SK-N-SH (cell line): ENCODE measurements around the gene RHBDD3. TPM values are rescaled to one million over a fixed set of nuclear protein-coding genes. Genes with fewer than 3 reads are reported as not detected.

Experiments
- CTCF ChIA-PET: fragments of 300-600, 350-600 bp; formaldehyde crosslinking; extraction: SDS; loops from one replicate; lab custom pipeline; 2021; lab: Yijun Ruan, JAX
- POLR2A ChIA-PET: fragments of 350-600 bp; sonication (Branson Sonifier 250); formaldehyde crosslinking; extraction: SDS; loops from one replicate; lab custom pipeline; 2020; ENCODE audit warnings: antibody characterized with exemption, inconsistent platforms; lab: Yijun Ruan, JAX
- DNase-seq: peaks from one replicate; pipeline ENCODE4 v3.0.0; 2012
- H2AFZ ChIP-seq: fragments of 200-600 bp; sonication (generic); 2 replicates; pipeline ENCODE4 v1.8.1; 2016; ENCODE audit warnings: antibody characterized with exemption, mild to moderate bottlenecking, low read depth
- H3F3A ChIP-seq: fragments of 200-600 bp; sonication (generic); replicated peaks from 2 replicates; pipeline ENCODE3; 2016; ENCODE audit warnings: antibody characterized with exemption, mild to moderate bottlenecking; ENCODE audit not compliant: insufficient read depth
- H3K27ac ChIP-seq, 2 experiments: fragments of 200-500 bp in 1 of 2; fragments of 200-600 bp in 1 of 2; sonication (Bioruptor generic) in 1 of 2; sonication (generic), shearing (Covaris generic) in 1 of 2; 2 replicates each; pipeline versions ENCODE4 v1.5.1 to v1.6.1; 2014 to 2016; ENCODE audit warnings: low read depth in 2 of 2, inconsistent platforms in 1 of 2, low read length in 1 of 2, mild to moderate bottlenecking in 1 of 2, mixed read lengths in 1 of 2
- H3K27me3 ChIP-seq: fragments of 200-600 bp; sonication (generic), shearing (Covaris generic); 2 replicates; pipeline ENCODE4 v1.6.1; 2016; ENCODE audit warnings: mixed run types; ENCODE audit not compliant: insufficient read depth
- H3K36me3 ChIP-seq, 2 experiments: fragments of 200-500 bp in 1 of 2; fragments of 200-600 bp in 1 of 2; sonication (Bioruptor generic) in 1 of 2; sonication (generic) in 1 of 2; replicated peaks in 1 of 2; 2 replicates each; pipeline versions ENCODE3 to v1.5.1; 2014 to 2016; ENCODE audit warnings: low read length in 1 of 2, mild to moderate bottlenecking in 1 of 2; ENCODE audit not compliant: insufficient read depth in 2 of 2, control insufficient read depth in 1 of 2
- H3K4me1 ChIP-seq, 2 experiments: fragments of 200-500 bp in 1 of 2; fragments of 200-600 bp in 1 of 2; sonication (Bioruptor generic) in 1 of 2; sonication (generic), shearing (Covaris generic) in 1 of 2; 2 replicates each; pipeline versions ENCODE4 v1.5.1 to v1.6.1; 2014 to 2016; ENCODE audit warnings: low read depth in 1 of 2, low read length in 1 of 2, mixed run types in 1 of 2; ENCODE audit not compliant: insufficient read depth in 2 of 2, control insufficient read depth in 1 of 2
- H3K4me2 ChIP-seq: fragments of 200-600 bp; sonication (generic), shearing (Covaris generic); 2 replicates; pipeline ENCODE4 v1.6.1; 2017; ENCODE audit warnings: mixed run types
- H3K4me3 ChIP-seq, 2 experiments: fragments of 200-500 bp in 1 of 2; fragments of 200-600 bp in 1 of 2; sonication (Bioruptor generic) in 1 of 2; sonication (generic), shearing (Covaris generic) in 1 of 2; 2 replicates each; pipeline versions ENCODE4 v1.5.1 to v1.8.1; 2014 to 2016; ENCODE audit warnings: low read depth in 2 of 2, inconsistent platforms in 1 of 2, low read length in 1 of 2, mild to moderate bottlenecking in 1 of 2, mixed read lengths in 1 of 2, moderate library complexity in 1 of 2
- H3K79me2 ChIP-seq: fragments of 200-600 bp; sonication (generic); 2 replicates; pipeline ENCODE4 v1.8.1; 2017; ENCODE audit warnings: mild to moderate bottlenecking; ENCODE audit not compliant: insufficient read depth
- H3K9ac ChIP-seq: fragments of 200-600 bp; sonication (generic); 2 replicates; pipeline ENCODE4 v1.6.1; 2017; ENCODE audit warnings: mixed run types
- H3K9me2 ChIP-seq: fragments of 200-600 bp; sonication (generic); 2 replicates; pipeline ENCODE4 v1.6.1; 2017; ENCODE audit warnings: mixed run types
- H3K9me3 ChIP-seq: fragments of 200-600 bp; sonication (generic); 2 replicates; pipeline ENCODE4 v1.6.1; 2017; ENCODE audit warnings: mixed run types, mild to moderate bottlenecking, moderate library complexity
- H4K20me1 ChIP-seq: fragments of 200-600 bp; sonication (generic); 2 replicates; pipeline ENCODE4 v1.6.1; 2017; ENCODE audit warnings: mild to moderate bottlenecking, mixed run types; ENCODE audit not compliant: insufficient read depth
- ELF1 ChIP-seq: IDR thresholded peaks from 2 replicates; pipeline ENCODE4 v1.4.0; 2012
- GATA2 ChIP-seq: sonication (generic); formaldehyde crosslinking; IDR thresholded peaks from 2 replicates; pipeline ENCODE4 v1.5.0; 2020; ENCODE audit warnings: mild to moderate bottlenecking, missing genetic modification reagents
- IRF3 ChIP-seq: fragments of 150-350 bp; IDR thresholded peaks from 2 replicates; pipeline ENCODE4 v1.6.1; 2016; ENCODE audit warnings: mild to moderate bottlenecking, low read depth, low read length
- MEF2A ChIP-seq: IDR thresholded peaks from 2 replicates; pipeline ENCODE4 v1.4.0; 2012; ENCODE audit warnings: low read depth, borderline replicate concordance
- MXI1 ChIP-seq: IDR thresholded peaks from 2 replicates; pipeline ENCODE4 v1.6.1; 2012; ENCODE audit warnings: mild to moderate bottlenecking, low read depth, low read length, improper control_type of control experiment
- NFIC ChIP-seq: IDR thresholded peaks from 2 replicates; pipeline ENCODE4 v1.4.0; 2012; ENCODE audit warnings: borderline replicate concordance
- NRF1 ChIP-seq: IDR thresholded peaks from 2 replicates; pipeline ENCODE4 v1.6.1; 2012; ENCODE audit warnings: low read depth, mild to moderate bottlenecking, low read length
- POLR2AphosphoS5 ChIP-seq: IDR thresholded peaks from 2 replicates; pipeline ENCODE4 v1.6.1; 2012; ENCODE audit warnings: low read depth, low read length
- RXRA ChIP-seq: IDR thresholded peaks from 2 replicates; pipeline ENCODE4 v1.4.0; 2012; ENCODE audit warnings: low read depth, mild to moderate bottlenecking, borderline replicate concordance
- SIN3A ChIP-seq: IDR thresholded peaks from 2 replicates; pipeline ENCODE4 v1.6.1; 2012; ENCODE audit warnings: low read depth, mild to moderate bottlenecking, low read length, moderate library complexity, borderline replicate concordance
- SMC3 ChIP-seq: IDR thresholded peaks from 2 replicates; pipeline ENCODE4 v1.6.1; 2012; ENCODE audit warnings: low read depth, low read length, improper control_type of control experiment
- TAF1 ChIP-seq: IDR thresholded peaks from 2 replicates; pipeline ENCODE4 v1.6.1; 2012; ENCODE audit warnings: low read depth, mild to moderate bottlenecking, low read length, moderate library complexity, borderline replicate concordance
- TCF12 ChIP-seq: IDR thresholded peaks from 2 replicates; pipeline ENCODE4 v1.4.0; 2012
- TEAD4 ChIP-seq: IDR thresholded peaks from 2 replicates; pipeline ENCODE4 v1.4.0; 2012; ENCODE audit warnings: mild to moderate bottlenecking, borderline replicate concordance; ENCODE audit not compliant: insufficient read depth
- USF1 ChIP-seq: IDR thresholded peaks from 2 replicates; pipeline ENCODE4 v1.4.0; 2012; ENCODE audit warnings: low read depth, borderline replicate concordance
- YY1 ChIP-seq: IDR thresholded peaks from 2 replicates; pipeline ENCODE4 v1.4.0; 2012; ENCODE audit warnings: low read depth, mild to moderate bottlenecking
- WGBS: methylation state at CpG from one replicate; pipeline ENCODE4 v1.1.6; 2017; ENCODE audit warnings: low lambda C conversion rate; 5-methylcytosine and 5-hydroxymethylcytosine counted together
- polyA plus RNA-seq, 3 experiments: library from polyadenylated mRNA; depleted of rRNA; stranded (reverse); fragments of >200 nt; gene quantifications; 2 replicates each; pipeline ENCODE4 v1.2.3, GENCODE V29; 2012
- TF ChIP-seq, protein P1 (sequence below): IDR thresholded peaks from 2 replicates; pipeline ENCODE4 v1.6.1; 2012; ENCODE audit warnings: mild to moderate bottlenecking, low read depth, low read length, moderate library complexity
- TF ChIP-seq, protein P2 (sequence below): fragments of 200-600 bp; sonication (generic); IDR thresholded peaks from 2 replicates; pipeline ENCODE4 v1.6.1; 2017; ENCODE audit warnings: antibody characterized with exemption, mild to moderate bottlenecking, moderate library complexity

Gene RHBDD3
- polyA plus RNA-seq, 1 of the 3 experiments (the other 2 are of a cell fraction): 19.0 TPM

DNA sequence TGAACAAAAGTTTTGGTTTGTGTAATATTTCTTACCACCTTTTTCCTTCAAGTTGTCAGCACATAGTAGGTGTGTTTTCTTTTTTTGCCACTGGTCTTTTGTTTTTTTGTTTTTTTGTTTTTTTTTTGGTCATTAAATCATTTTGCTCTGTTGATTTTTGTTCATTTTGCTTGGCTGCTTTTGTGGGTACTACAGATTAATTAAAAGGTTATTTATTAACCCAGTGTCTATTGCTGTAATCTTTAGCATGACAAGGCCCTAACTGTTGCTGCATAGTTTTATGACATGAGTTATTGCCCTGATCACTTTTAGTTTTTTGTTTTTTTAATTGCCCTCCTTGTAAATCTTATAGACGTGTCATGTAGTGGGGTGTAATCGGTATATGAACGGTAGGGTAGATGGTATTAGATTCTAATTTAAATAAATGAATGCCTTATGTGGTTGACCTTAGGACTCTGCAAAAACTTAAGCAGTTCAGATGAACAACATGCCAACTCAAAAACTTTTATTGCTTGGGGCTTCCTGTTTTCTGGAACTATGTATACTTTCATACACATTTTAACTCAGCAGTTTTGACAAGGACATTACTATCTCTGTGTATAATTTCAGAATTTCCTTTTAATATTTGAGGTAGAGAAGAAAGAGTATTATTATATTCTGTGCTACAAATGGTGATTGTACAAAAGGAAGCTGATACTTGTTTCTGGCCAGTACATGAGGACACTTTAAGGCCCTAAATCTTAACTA lies 8.2 kb upstream of the RHBDD3 start:
- no peak overlapping the region for H3K4me2 ChIP-seq
- no peak overlapping the region for H3K9ac ChIP-seq
- H3K79me2 ChIP-seq: peaks cover 100% of the 10 kb centered on the region
- no peak overlapping the region for H3K4me3 ChIP-seq
- TF ChIP-seq, protein P1, sequence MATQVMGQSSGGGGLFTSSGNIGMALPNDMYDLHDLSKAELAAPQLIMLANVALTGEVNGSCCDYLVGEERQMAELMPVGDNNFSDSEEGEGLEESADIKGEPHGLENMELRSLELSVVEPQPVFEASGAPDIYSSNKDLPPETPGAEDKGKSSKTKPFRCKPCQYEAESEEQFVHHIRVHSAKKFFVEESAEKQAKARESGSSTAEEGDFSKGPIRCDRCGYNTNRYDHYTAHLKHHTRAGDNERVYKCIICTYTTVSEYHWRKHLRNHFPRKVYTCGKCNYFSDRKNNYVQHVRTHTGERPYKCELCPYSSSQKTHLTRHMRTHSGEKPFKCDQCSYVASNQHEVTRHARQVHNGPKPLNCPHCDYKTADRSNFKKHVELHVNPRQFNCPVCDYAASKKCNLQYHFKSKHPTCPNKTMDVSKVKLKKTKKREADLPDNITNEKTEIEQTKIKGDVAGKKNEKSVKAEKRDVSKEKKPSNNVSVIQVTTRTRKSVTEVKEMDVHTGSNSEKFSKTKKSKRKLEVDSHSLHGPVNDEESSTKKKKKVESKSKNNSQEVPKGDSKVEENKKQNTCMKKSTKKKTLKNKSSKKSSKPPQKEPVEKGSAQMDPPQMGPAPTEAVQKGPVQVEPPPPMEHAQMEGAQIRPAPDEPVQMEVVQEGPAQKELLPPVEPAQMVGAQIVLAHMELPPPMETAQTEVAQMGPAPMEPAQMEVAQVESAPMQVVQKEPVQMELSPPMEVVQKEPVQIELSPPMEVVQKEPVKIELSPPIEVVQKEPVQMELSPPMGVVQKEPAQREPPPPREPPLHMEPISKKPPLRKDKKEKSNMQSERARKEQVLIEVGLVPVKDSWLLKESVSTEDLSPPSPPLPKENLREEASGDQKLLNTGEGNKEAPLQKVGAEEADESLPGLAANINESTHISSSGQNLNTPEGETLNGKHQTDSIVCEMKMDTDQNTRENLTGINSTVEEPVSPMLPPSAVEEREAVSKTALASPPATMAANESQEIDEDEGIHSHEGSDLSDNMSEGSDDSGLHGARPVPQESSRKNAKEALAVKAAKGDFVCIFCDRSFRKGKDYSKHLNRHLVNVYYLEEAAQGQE: no peak
- TF ChIP-seq YY1: no peak
- TF ChIP-seq TCF12: no peak
- POLR2A ChIA-PET: no interaction called here
- WGBS: 88% methylated on average over 3 of the region's 3 CpGs
- CTCF ChIA-PET: interaction anchor here (0.6 to 2.1 kb wide), 3 partner anchors 28 to 38 kb away, joined by 3 to 7 read pairs (median 4); no protein-coding TSS in a partner anchor
- H3K27me3 ChIP-seq: no peaks in the 10 kb centered on the region
- no peaks in the 10 kb centered on the region for H3K9me2 ChIP-seq
- peaks cover 12% of the 10 kb centered on the region for H3F3A ChIP-seq
- no peaks in the 10 kb centered on the region for H3K9me3 ChIP-seq
- H3K36me3 ChIP-seq: peaks cover 81 to 97% of the 10 kb centered on the region in 2 experiments
- no peak for DNase-seq
- no peak overlapping the region for H2AFZ ChIP-seq
- peaks cover 99% of the 10 kb centered on the region for H4K20me1 ChIP-seq
- peaks cover 8 to 14% of the 10 kb centered on the region in 2 experiments; a peak in 3 of 4 replicates for H3K4me1 ChIP-seq
- no peak overlapping the region for H3K27ac ChIP-seq

GRCh38 chr22:29275167-29275566 lies 7.4 kb upstream of the RHBDD3 start:
- H3K27ac ChIP-seq: no peak overlapping the region
- H3K4me3 ChIP-seq: no peak overlapping the region
- H3K27me3 ChIP-seq: no peaks in the 10 kb centered on the region
- peaks cover 14% of the 10 kb centered on the region for H3F3A ChIP-seq
- H3K9me2 ChIP-seq: no peaks in the 10 kb centered on the region
- ChIA-PET POLR2A (interaction anchor here (0.6 kb wide), 1 partner anchor 13 kb away, joined by 3 read pairs; no protein-coding TSS in a partner anchor), CTCF (interaction anchor here (0.7 kb wide), 1 partner anchor 29 kb away, joined by 3 read pairs; no protein-coding TSS in a partner anchor)
- TF ChIP-seq MEF2A (no peak), NFIC (no peak), SIN3A (no peak), NRF1 (no peak), SMC3 (no peak), ELF1 (no peak), TEAD4 (no peak), RXRA (no peak), MXI1 (no peak), POLR2AphosphoS5 (no peak), TAF1 (no peak), USF1 (no peak), GATA2 (CRISPR knock-in tag) (no peak), IRF3 (no peak)
- TF ChIP-seq, protein P2, sequence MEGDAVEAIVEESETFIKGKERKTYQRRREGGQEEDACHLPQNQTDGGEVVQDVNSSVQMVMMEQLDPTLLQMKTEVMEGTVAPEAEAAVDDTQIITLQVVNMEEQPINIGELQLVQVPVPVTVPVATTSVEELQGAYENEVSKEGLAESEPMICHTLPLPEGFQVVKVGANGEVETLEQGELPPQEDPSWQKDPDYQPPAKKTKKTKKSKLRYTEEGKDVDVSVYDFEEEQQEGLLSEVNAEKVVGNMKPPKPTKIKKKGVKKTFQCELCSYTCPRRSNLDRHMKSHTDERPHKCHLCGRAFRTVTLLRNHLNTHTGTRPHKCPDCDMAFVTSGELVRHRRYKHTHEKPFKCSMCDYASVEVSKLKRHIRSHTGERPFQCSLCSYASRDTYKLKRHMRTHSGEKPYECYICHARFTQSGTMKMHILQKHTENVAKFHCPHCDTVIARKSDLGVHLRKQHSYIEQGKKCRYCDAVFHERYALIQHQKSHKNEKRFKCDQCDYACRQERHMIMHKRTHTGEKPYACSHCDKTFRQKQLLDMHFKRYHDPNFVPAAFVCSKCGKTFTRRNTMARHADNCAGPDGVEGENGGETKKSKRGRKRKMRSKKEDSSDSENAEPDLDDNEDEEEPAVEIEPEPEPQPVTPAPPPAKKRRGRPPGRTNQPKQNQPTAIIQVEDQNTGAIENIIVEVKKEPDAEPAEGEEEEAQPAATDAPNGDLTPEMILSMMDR: no peak
- no peak for DNase-seq
- no peaks in the 10 kb centered on the region for H3K9me3 ChIP-seq
- H2AFZ ChIP-seq: no peak overlapping the region
- peaks cover 15 to 22% of the 10 kb centered on the region in 2 experiments for H3K4me1 ChIP-seq
- H4K20me1 ChIP-seq: peaks cover 100% of the 10 kb centered on the region
- H3K4me2 ChIP-seq: no peak overlapping the region
- 92% methylated on average over 3 of the region's 3 CpGs for WGBS
- no peak overlapping the region for H3K9ac ChIP-seq
- H3K79me2 ChIP-seq: peaks cover 100% of the 10 kb centered on the region
- H3K36me3 ChIP-seq: peaks cover 89 to 100% of the 10 kb centered on the region in 2 experiments
